HepG2 (cell line): ENCODE data around the gene PRMT7. TPM values are rescaled to one million over a fixed set of nuclear protein-coding genes. Genes with fewer than 3 reads are reported as not detected.
A peak's percentile ranks its signal among the peaks of the same experiment; 100 is the strongest.

ENCODE experiments used
- CC2D1A ChIP-seq: sonication (generic); formaldehyde crosslinking; IDR thresholded peaks from 2 replicates; pipeline ENCODE4 v1.8.1; 2023; ENCODE audit warnings: mild to moderate bottlenecking, missing genetic modification reagents
- FOXC1 ChIP-seq: sonication (generic); formaldehyde crosslinking; IDR thresholded peaks from 2 replicates; pipeline ENCODE4 v1.8.0; 2022; ENCODE audit warnings: mild to moderate bottlenecking, missing genetic modification reagents, borderline replicate concordance
- GMEB2 ChIP-seq: IDR thresholded peaks from 2 replicates; pipeline ENCODE4 v1.6.1; 2016; ENCODE audit warnings: missing biosample characterization, missing genetic modification reagents, low read depth
- HOXD1 ChIP-seq: sonication (generic); formaldehyde crosslinking; IDR thresholded peaks from 2 replicates; pipeline ENCODE4 v1.5.0; 2020; ENCODE audit warnings: missing genetic modification reagents
- POLR2AphosphoS5 ChIP-seq: IDR thresholded peaks from 2 replicates; pipeline ENCODE4 v1.6.1; 2012; ENCODE audit warnings: low read depth, low read length
- PRDM15 ChIP-seq: sonication (generic); formaldehyde crosslinking; IDR thresholded peaks from 2 replicates; pipeline ENCODE4 v1.4.0; 2020; ENCODE audit warnings: missing genetic modification reagents
- UBTF ChIP-seq: sonication (generic); formaldehyde crosslinking; IDR thresholded peaks from 2 replicates; pipeline ENCODE4 v1.4.0; 2020; ENCODE audit warnings: mild to moderate bottlenecking, missing genetic modification reagents
- ZC3H4 ChIP-seq: sonication (generic); formaldehyde crosslinking; IDR thresholded peaks from 2 replicates; pipeline ENCODE4 v1.4.0; 2020; ENCODE audit warnings: missing genetic modification reagents, borderline replicate concordance
- ZFP90 ChIP-seq: sonication (generic); formaldehyde crosslinking; IDR thresholded peaks from 2 replicates; pipeline ENCODE4 v1.8.0; 2022; ENCODE audit warnings: missing genetic modification reagents, mild to moderate bottlenecking, inconsistent platforms, borderline replicate concordance
- ZNF280B ChIP-seq: sonication (generic); formaldehyde crosslinking; IDR thresholded peaks from 2 replicates; pipeline ENCODE4 v1.5.0; 2020; ENCODE audit warnings: missing genetic modification reagents, mild to moderate bottlenecking, borderline replicate concordance
- ZNF549 ChIP-seq: sonication (generic); formaldehyde crosslinking; IDR thresholded peaks from 2 replicates; pipeline ENCODE4 v1.5.0; 2020; ENCODE audit warnings: missing genetic modification reagents
- ZNF646 ChIP-seq: sonication (generic); formaldehyde crosslinking; IDR thresholded peaks from 2 replicates; pipeline ENCODE4 v1.9.0; 2021; ENCODE audit warnings: mild to moderate bottlenecking, missing genetic modification reagents
- polyA plus RNA-seq, 8 experiments: library from polyadenylated mRNA; depleted of rRNA in 3 of 8; stranded (reverse) in 7 of 8; unstranded in 1 of 8; fragments of >200 nt; fragmentation: Illumina TruSeq in 4 of 8; extraction: Trizol in 4 of 8; gene quantifications; 2 replicates each; pipeline versions ENCODE4 v1.2.1 to v1.2.3, GENCODE V29; 2011 to 2016; ENCODE audit warnings: low read depth in 4 of 8, missing spikeins in 1 of 8, mixed read lengths in 1 of 8; ENCODE audit not compliant: insufficient read depth in 1 of 8
- total RNA-seq, 5 experiments: library from RNA; depleted of rRNA; stranded (reverse); fragments of >200 nt; fragmentation: Illumina TruSeq; extraction: Trizol; gene quantifications; 2 replicates each; pipeline ENCODE4 v1.2.3, GENCODE V29; 2016; ENCODE audit warnings: low read depth in 1 of 5

Gene PRMT7
- total and polyA plus RNA-seq, 2 of the 13 experiments (the other 11 are each of a cell fraction or from before 2014, with no cell fraction given), result 47.5 to 55.0 TPM

- peak; percentile 62; the same call in 1 of the 2 replicates for TF ChIP-seq ZNF646 (CRISPR knock-in tag)
- peak; percentile 100 for TF ChIP-seq FOXC1 (CRISPR knock-in tag)
- peak; percentile 100 for TF ChIP-seq ZNF280B (CRISPR knock-in tag)
- TF ChIP-seq ZC3H4 (CRISPR knock-in tag), result peak; percentile 92
- peak; percentile 94 for TF ChIP-seq UBTF (CRISPR knock-in tag)
- peak; percentile 90 for TF ChIP-seq GMEB2 (CRISPR knock-in tag)
- TF ChIP-seq ZFP90, result peak; percentile 99
- TF ChIP-seq POLR2AphosphoS5, result peak; percentile 97
- TF ChIP-seq CC2D1A (CRISPR knock-in tag), result peak; percentile 99; the same call in 1 of the 2 replicates
- TF ChIP-seq HOXD1 (CRISPR knock-in tag), result peak; percentile 98
- TF ChIP-seq PRDM15 (CRISPR knock-in tag), result peak; percentile 86
- TF ChIP-seq ZNF549 (CRISPR knock-in tag), result peak; percentile 83; the same call in 1 of the 2 replicates
These were observed at the start of gene PRMT7, which contains the start of gene SLC7A6OS (continued) for GRCh38 chr16:68310774-68311511.
